HG02852 (cell line): Measurements from ENCODE around the gene CYP2C8.
"Not testable (repeated sequence)": the region's sequence is repeated elsewhere in the genome, so short reads cannot be mapped to it uniquely, and the experiment has no call there.

Source experiments
- ATAC-seq: cut with Tn5 transposase; IDR thresholded peaks from one replicate; pipeline ENCODE4 v1.9.1; 2021; ENCODE audit warnings: mild to moderate bottlenecking, moderate library complexity; ENCODE audit not compliant: unreplicated experiment

CYP2C8 gene

DNA sequence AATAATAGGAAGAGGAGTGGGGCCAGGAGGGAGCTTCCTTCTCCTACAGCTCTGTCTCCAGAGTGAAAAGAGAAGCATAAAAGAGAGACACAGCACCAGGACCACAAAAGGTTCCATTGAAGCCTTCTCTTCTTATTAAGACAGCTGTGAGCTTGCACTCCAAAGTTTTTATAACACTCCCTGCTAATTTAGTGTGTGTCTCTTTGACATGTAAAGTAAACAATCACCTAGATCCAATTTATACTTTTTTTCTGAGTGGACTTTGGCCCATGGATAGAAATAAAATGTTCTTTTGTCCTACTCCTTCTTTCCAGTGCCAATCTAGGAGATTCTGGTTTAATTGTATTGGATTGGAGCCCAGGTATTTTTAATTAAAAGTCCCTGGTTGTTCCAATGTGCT, at the start of gene CYP2C8:
Gene CYP2C8 (minus strand): TSS at position 212 of the 400 bp plus-strand sequence. CDS start 95 bp downstream, at position 117.
- no peak for ATAC-seq

DNA sequence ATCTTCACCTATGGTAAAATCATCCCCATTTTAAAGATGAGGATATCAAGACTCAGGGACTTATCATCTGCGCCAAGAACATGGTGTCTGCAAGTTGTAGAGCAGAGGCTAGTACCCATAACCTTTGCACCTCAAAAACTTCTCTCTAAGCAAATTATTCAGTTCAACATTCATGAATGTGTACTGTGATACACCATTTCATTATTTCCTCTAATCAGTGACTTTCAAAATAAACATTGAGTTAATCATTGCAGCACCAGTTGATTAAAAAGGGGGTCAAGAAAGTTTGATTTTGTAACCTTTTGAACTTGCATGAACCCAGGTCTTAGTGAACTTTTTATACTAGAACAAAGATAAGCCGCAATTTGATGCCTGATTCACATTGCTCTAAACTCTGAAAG, 47.6 kb upstream of the CYP2C8 start:
- no peak for ATAC-seq

DNA sequence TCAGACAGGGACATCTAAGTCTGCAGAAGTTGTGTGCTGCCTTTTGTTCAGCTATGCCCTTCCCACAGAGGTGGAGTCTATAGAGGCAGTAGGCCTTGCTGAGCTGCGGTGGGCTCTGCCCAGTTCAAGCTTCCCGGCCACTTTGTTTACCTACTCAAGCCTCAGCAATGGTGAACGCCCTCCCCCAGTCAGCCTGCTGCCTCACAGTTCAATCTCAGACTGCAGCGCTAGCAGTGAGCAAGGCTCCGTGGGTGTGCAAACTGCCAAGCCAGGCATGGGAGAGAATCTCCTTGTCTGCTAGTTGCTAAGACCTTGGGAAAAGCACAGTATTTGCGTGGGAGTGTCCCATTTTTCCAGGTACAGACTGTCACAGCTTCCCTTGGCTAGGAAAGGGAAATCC, 41.5 kb upstream of the CYP2C8 start:
- ATAC-seq: not testable (repeated sequence)

DNA sequence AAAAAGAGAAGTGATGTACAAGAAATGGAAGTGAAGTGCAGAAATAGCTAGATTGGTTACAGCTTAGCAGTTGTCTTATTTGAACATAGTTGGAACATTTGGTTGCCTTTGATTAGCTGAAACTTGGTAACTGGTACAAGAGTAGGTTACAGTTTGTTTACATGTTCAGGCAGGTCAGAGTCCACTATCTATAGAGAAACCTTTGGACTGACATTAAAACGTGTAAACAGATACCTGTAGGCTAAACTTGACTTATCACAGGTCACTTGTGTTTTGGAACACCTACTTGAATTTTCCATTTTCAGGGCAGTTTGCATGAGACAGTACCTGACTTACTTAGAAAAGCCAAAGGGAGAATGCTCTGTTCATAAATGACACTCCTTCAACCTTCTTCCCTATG, 28.5 kb upstream of the CYP2C8 start:
- no peak for ATAC-seq

DNA sequence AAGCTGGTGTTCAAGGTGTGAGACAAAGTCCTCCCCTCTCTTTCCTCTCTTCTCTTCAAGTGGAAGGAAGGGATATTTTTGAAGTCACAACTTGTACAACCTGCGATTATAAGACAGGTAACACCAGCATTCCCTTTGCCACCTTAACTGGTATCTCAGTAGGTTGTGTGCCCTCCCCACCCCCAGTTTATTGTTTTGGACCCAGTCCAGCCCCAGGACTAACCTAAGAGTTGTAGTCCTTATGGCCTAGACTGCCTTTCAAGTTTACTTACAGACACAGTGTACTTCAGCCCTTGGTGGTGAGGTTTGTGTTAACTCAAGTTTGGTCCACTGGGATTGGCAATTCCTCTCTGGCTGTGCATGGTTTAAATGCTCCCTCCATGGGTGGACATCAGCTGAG, 26.8 kb upstream of the CYP2C8 start:
- no peak for ATAC-seq

DNA sequence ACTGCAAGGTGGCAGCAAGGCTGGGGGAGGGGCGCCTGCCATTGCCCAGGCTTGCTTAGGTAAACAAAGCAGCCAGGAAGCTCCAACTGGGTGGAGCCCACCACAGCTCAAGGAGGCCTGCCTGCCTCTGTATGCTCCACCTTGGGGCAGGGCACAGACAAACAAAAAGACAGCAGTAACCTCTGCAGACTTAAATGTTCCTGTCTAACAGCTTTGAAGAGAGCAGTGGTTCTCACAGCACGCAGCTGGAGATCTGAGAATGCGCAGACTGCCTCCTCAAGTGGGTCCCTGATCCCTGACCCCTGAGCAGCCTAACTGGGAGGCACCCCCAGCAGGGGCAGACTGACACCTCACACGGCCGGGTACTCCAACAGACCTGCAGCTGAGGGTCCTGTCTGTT, 10.3 kb upstream of the CYP2C8 start:
- not testable (repeated sequence) for ATAC-seq

DNA sequence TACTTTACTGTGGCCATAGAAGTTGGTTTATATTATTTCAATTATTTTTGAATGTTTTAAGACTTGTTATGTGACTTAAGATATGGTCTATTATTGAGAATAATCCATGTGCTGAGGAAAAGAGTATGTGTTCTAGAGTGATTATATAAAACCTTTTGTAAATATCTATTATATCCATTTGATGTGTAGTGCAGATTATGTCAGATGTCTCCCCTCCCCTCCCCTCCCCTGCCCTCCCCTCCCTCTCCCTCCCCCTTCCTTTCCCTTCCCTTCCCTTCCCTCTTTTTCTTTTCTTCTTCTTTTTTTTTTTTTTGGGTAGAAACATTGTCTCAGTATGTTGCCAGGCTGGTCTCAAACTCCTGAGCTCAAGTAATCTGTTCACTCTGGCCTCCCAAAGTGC, 8.3 kb upstream of the CYP2C8 start:
- no peak for ATAC-seq

DNA sequence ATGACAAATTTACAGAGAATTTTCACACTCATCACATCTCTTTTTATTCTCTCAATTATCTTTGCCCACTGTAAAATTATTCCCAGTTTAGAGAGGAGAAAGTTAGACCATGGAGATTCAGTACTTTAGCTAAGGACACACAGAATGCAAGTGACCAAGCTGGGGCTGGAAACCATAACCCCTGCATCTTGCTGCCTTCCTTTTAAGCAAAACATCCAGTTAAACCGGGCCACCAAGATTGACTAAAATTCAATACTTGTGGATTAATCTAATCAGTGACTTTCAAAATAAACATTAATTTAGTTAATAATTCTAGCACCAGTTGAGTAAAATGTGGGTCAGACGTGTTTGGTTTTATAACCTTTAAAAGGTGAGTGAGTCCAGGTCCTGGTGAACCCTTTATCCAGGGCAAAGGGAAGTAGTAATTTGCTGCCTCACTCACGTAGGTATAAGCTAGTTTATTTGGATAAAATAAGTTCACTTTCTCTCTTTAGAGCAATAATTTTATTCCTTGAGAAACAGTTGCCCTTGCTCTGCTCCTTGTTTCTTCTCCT, 1.9 kb upstream of the CYP2C8 start:
- no peak for ATAC-seq

DNA sequence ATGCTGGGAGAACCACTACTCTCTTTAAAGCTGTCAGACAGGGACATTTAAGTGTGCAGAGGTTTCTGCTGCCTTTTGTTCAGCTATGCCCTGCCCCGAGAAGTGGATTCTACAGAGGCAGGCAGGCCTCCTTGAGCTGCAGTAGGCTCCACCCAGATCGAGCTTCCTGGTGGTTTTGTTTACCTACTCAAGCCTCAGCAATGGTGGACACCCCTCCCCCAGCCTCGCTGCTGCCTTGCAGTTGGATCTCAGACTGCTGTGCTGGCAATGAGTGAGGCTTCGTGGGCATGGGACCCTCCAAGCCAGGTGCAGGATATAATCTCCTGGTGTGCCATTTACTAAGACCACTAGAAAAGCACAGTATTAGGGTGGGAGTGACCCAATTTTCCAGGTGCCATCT, 5.2 kb downstream of the CYP2C8 start:
- ATAC-seq: not testable (repeated sequence)

DNA sequence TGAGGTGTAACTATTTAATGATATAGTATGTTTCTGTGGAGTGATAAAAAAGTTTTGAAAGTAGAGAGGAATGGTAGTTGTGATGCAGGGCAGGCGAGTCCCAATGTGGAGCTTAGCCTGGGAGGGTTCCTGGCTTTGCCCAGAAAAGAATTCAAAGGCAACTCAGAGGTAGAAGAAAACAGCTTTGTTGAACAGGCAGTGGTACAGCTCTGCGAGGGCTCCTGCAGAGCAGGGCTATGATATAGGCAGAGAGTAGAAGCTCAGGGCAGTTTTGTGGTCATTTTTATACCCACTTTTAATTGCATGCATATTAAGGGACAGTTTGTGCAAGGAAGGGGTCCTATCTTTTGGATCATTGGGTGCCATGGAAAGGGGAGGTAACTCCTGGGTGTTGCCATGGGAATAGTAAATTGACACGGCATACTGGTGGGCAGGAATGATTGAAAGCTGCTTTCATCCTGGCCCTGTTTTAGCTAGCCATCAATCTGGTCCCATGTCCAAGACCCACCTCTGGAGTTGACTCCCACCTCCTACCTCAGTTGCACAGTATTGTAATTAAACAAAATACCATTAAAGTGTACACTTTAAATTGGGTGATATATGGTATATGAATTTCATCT, 12.4 kb downstream of the CYP2C8 start:
- ATAC-seq: no peak

DNA sequence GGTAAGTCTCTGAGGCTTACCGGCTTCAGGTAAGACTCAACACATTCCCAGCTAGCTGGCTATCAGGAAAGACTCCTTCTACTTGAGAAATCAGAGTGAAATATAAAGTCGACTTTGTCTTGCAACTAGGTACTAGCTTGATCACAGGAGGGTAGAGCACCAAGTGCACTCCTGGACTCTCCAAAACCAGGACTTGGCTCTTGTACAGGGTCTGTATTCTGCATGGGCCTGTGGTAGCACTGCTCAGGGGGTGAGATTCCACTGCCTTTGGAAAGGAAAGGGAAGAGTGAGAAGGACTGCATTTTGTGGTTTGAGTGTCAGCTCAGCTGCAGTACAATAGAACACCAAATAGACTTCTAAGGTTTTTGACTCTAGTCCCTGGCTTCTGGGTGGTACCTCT, 19.4 kb downstream of the CYP2C8 start:
- no peak for ATAC-seq

DNA sequence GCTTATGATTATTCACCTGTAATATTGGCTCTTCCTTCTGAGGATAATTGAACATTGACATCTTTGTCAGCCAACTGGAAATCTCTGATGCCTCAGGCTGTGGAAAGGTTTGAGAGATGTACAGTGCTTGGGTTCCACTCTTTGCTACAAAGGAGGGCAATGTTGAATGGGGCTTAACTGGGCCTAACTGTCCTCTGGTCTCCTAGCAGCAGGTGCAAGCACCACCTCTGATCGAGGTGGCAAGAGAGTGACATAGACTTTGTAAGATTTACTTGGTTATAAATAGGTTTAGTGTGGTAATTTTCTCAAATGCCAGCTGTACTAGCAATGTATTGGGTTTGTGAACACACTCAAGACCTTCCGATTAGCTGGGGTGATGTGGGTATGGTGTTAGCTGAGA, 21.1 kb downstream of the CYP2C8 start:
- ATAC-seq: no peak

DNA sequence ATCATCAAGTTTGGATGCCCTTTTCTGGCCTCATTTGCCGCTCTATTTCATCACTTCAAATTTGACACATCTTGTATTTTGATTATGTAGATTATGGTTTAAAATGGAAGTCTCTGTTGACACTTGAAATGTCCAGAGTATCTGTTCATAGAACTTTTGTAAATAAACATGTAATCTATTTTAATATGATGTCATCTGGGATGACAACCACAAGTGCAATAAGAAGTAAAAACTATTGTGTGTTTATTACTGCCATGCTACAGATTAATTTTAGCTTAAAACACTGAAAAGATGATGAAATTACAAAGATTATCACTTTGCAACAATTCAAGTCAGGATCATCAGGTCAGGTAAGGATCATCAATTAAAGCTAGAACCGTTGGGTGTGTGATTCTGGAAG, 30.0 kb downstream of the CYP2C8 start:
- ATAC-seq: no peak

DNA sequence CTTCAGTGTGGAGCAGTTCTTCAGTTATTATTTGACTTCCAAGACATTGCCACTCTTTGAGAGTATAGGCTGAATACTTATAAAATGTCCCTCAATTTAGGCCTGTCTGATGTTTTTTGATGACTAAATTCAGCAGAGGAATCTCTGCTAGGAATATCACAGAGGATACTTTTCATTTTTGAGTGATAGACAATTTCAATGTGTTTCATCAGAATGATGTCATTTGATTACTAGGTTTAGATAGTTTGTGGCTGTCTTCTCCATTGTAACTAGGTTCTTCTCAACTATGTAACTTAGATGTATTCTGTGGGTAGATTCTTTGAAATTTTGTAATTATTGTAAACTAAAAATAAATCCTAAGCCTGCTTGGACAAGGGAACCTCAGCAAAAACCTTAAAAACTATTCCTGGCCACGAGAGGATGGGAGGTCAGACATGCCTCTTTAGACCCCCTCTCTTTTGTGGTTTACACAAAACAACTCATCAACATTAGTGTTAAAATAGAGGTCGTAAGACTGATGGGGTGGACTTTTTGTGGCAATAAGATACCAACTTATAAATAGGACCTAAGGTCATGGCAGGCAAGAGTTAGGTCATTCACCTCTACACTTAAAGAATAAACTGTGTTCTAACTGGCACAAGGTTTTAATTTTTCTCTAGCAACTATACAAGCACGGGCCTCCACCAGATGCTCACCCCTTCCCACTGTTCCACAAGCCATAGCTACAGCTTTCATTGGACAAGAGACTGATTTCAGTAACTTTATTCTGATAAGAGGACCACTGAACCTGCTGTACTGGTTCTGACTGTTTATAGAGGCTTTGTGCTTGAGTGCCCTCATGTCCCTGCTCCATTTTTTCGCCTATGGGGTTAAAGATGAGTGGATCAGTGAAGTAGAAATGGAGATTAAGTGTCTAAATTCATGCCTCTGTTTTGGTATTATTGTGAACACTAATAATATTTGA, 33.7 kb downstream of the CYP2C8 start:
- no peak for ATAC-seq

DNA sequence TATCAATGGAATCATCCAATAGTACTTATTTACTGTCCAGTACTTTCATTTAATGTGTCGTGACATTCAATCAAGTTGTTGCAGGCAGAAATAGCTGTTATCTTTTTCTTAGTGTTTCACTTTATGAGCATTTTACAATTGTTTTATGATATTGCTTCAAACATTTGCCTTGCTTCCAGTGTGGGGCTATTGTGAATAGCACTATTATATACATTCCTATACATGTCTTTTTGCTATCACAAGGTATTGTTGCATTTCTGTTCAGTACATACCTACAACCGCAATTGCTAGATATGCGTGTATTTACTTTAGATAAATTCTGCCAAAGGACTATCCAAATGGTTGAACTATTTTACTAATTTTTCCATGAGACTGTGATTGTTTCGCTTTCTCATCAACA, 34.9 kb downstream of the CYP2C8 start:
- ATAC-seq: no peak

DNA sequence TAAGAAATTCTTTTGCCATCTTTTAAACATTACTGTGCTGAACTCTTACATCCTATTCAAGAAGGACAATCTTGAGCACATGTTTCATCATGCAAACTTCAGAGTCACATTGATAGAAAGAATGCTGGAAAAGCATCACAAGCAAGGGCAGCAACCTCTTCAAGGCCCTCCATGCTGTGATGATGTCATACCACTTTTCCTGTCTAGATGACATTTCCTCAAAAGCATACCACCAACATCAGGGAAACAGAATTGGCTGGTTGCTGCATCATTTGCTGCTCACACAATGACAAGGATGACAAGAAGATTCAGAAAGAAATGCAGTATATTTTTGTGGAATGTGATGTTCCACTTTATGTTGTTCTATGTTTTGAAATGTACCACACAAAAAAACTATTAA, 37.6 kb downstream of the CYP2C8 start:
- no peak for ATAC-seq

DNA sequence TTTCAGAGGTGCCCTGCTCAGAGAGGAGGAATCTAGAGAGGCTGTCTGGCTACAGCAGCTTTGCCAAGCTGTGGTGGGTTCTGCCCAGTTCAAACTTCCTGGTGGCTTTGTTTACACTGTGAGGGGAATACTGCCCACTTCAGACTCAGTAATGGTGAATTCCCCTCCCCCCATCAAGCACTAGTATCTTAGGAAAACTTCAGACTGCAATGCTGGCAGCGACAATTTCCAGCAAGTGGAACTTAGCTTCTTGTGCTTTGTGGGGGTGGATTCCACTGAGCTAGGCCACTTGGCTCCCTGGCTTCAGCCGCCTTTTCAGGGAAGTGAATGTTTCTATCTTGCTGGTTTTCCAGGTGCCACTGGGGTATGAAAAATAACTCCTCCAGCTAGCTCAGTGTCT, 42.8 kb downstream of the CYP2C8 start:
- no peak for ATAC-seq

DNA sequence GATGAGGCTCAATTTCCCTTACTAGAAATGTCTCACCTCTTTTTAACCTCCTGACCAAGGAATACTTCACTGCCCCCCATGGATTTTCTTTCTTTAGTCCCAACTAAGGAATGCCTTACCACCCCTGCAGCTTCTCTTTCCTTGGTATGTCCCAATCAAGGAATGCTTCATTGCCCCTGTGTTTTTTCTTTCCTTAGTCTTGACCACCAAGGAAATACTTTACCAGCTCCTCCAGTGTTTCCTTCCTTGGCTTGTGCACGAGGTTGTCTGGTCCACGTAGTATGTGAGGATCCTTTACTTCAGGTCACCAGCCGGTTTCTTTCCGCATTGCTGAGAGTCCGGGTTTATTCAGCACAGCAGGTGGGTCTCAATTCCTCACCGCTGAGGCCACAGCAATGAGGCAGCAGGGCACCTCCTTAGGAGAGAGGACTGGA, 71.5 kb downstream of the CYP2C8 start:
- no peak for ATAC-seq

DNA sequence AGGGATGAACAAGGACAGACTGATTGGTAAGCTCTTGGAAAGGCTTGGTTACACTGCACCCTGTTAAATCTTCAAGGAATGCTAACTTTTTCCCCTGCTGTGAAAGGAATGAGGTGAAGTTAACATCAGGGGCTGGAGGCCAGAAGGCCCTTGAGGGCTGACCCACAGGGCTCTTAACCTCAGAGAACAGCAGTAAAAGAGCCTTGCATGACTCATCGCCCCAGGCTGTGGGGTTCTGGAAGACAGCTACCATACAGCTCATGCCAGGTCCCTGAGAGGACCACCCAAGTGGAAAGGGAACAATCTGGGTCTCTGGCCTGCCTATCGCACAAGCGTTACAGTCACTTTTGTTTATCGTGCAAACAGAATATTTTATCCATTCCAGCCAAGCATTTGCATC, 76.5 kb downstream of the CYP2C8 start:
- no peak for ATAC-seq

DNA sequence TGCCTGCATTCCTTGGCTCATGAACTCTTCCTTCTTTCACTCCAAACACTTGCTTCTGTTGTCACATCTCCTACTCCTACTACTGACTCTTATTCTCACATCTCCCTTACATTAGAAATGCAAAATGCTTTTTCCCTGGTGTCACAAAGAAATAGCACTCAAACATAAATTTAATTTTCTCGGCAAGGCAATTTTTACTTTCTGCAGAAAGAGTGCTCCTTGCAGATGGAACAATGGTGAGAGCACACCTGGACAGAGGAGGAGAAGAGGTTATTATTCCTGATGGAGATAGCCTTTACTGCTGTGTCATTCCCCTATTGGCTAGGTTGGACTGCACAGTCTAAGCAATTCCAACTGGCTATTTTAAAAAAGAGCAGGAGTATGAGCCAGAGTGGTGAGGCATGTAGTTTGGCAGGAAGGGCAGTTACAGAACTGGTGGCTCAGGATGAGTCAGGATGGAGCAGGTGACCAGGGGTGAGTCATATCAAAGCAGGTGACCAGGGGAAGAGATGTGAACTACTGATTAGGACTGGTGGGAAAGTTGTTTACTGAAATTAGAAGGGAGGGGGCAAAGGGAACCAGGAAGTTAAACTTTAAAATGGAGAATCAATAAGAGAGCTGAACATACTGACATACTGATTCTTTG, 77.9 kb downstream of the CYP2C8 start:
- no peak for ATAC-seq

DNA sequence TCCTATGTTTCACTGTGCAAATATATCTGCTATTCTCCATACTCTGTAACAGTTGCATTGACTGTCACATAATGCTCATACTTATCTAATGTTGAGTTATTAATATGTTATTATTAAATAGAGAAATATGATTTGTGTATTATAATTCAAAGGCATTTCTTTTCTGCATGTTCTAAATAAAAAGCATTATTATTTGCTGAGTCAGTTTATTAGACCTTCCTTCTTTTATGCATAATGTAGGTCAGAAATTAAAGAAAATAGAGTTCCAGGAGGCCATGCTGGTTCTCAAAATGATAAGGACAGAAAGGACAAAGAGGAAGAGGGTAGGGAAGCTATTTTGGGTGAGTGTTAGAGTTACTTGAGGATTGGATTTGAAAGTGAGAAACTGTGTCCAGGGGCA, 80.1 kb downstream of the CYP2C8 start:
- no peak for ATAC-seq
